SIG-M5 (cell line): Measurements from ENCODE around the gene TBC1D5.
"Not testable (repeated sequence)": the region's sequence is repeated elsewhere in the genome, so short reads cannot be mapped to it uniquely, and the experiment has no call there.

Experiments
- DNase-seq: peaks from one replicate; lab custom pipeline; 2025; lab: John Stamatoyannopoulos, UW

Gene TBC1D5

GRCh38 chr3:17542591-17542990 is 199.8 kb downstream of the TBC1D5 start:
- no peak for DNase-seq

GRCh38 chr3:17539436-17539835 is 203.0 kb downstream of the TBC1D5 start:
- DNase-seq, result no peak

- no peak for DNase-seq
These were observed 207.2 kb downstream of the TBC1D5 start for GRCh38 chr3:17535274-17535673.

GRCh38 chr3:17532446-17532845 is 210.0 kb downstream of the TBC1D5 start:
- not testable (repeated sequence) for DNase-seq

GRCh38 chr3:17529677-17530076 is 212.8 kb downstream of the TBC1D5 start:
- DNase-seq, result no peak

GRCh38 chr3:17518189-17519059 is 224.0 kb downstream of the TBC1D5 start:
- no peak for DNase-seq

- DNase-seq, result no peak
These were observed 226.8 kb downstream of the TBC1D5 start for GRCh38 chr3:17515445-17516234.

GRCh38 chr3:17514597-17514996 is 227.8 kb downstream of the TBC1D5 start:
- DNase-seq, result no peak

- no peak for DNase-seq
These were observed 232.2 kb downstream of the TBC1D5 start for GRCh38 chr3:17510265-17510664.

- no peak for DNase-seq
These were observed 234.2 kb downstream of the TBC1D5 start for GRCh38 chr3:17508180-17508752.

GRCh38 chr3:17507480-17507879 is 235.0 kb downstream of the TBC1D5 start:
- DNase-seq, result no peak

GRCh38 chr3:17505856-17506255 is 236.6 kb downstream of the TBC1D5 start:
- no peak for DNase-seq

GRCh38 chr3:17501745-17502144 is 240.7 kb downstream of the TBC1D5 start:
- DNase-seq, result no peak

- no peak for DNase-seq
These were observed 241.8 kb downstream of the TBC1D5 start for GRCh38 chr3:17500618-17501017.

GRCh38 chr3:17494117-17494809 is 248.2 kb downstream of the TBC1D5 start:
- DNase-seq, result no peak

- no peak for DNase-seq
These were observed 250.8 kb downstream of the TBC1D5 start for GRCh38 chr3:17491601-17492000.

- DNase-seq, result not testable (repeated sequence)
These were observed 251.2 kb downstream of the TBC1D5 start for GRCh38 chr3:17491190-17491589.

GRCh38 chr3:17489139-17489538 is 253.3 kb downstream of the TBC1D5 start:
- DNase-seq, result no peak

GRCh38 chr3:17481116-17481515 is 261.3 kb downstream of the TBC1D5 start:
- no peak for DNase-seq

- DNase-seq, result no peak
These were observed 262.6 kb downstream of the TBC1D5 start for GRCh38 chr3:17479681-17480405.

- no peak for DNase-seq
These were observed 263.8 kb downstream of the TBC1D5 start for GRCh38 chr3:17478673-17479072.
